HG03442 (cell line): Measurements from ENCODE around the gene NR3C2.

Experiments
- ATAC-seq: cut with Tn5 transposase; IDR thresholded peaks from one replicate; pipeline ENCODE4 v1.9.1; 2021; ENCODE audit warnings: mild to moderate bottlenecking, moderate library complexity; ENCODE audit not compliant: unreplicated experiment

NR3C2 gene

DNA sequence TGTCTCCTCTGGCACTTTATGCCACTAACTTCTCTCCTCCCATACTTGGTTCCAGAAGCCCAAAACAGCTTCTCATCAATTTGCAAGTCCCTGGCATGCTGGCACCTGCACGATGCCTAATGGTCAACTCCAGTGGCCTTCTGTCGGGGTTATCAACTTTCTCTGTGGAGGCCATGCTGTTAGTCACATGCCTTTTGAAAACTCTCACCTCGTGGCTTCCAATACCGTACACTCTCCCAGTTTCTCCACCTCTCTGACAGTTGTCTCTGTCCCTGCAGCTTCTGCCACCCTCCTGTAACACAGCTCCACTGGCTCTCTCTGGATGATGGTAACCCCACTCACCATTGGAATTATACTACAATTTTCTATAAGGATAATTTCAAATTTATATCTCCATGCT lies 324.0 kb downstream of the NR3C2 start:
- ATAC-seq = no peak

GRCh38 chr4:148116969-148117368 lies 325.2 kb downstream of the NR3C2 start:
- ATAC-seq = no peak

DNA sequence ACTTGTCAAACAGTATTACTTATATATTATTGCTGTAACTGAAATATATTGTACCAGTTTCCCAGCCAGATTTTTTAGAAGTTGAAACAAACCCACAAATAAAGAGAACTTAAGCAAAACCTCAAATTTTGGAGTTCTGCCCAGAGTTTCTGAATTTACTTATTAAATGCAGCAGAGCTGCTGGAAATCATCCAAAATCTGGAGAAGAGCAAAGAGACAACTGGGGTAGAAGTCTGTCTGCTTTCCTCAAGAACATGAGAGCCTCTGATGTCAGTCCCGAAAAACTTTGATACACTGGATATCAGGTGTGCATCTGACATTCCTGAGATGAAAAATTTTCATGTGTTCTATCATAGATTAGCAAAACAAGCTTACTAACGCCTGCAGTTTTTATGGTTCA lies 325.9 kb downstream of the NR3C2 start:
- ATAC-seq = no peak

DNA sequence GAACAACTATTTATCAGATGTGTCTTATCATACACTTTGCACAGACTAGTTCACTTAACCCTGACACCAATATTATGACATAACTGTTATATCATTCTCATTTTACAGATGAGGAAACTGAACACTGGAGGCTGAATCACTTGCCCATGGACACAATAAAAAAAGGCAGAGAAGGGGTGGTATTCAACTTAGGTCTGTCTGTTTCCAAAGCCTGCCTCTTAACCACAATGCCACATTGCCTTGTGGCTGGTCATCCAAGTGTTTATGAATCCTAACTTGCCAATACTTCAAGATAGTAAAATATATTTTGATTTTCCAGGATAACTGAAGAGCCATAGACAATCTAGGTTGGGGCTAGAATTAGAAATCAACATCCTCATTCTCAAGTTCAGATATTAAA lies 327.8 kb downstream of the NR3C2 start:
- no peak for ATAC-seq

GRCh38 chr4:148112231-148112982 lies 329.8 kb downstream of the NR3C2 start:
- ATAC-seq = no peak

GRCh38 chr4:148110169-148110568 lies 332.0 kb downstream of the NR3C2 start:
- no peak for ATAC-seq

GRCh38 chr4:148109216-148109615 lies 333.0 kb downstream of the NR3C2 start:
- no peak for ATAC-seq

DNA sequence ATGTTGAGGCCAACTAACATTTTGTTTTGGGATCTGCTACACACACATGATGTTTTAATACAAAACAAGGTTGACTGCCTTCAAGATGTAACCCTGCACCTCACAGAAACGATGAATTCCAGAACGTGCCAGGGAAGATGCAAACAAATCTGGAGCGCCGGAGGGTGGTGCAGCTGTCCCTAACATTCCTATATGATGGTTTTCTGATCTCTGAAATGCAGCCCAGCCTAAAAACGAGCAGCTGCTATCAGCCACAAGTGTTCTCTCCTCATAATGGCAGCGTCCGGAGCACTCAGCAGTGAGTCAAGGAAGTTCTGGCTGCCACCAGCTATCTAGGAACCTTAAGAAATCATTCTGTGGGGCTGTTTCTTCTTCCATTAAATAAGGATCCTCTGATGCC lies 333.4 kb downstream of the NR3C2 start:
- ATAC-seq = no peak

DNA sequence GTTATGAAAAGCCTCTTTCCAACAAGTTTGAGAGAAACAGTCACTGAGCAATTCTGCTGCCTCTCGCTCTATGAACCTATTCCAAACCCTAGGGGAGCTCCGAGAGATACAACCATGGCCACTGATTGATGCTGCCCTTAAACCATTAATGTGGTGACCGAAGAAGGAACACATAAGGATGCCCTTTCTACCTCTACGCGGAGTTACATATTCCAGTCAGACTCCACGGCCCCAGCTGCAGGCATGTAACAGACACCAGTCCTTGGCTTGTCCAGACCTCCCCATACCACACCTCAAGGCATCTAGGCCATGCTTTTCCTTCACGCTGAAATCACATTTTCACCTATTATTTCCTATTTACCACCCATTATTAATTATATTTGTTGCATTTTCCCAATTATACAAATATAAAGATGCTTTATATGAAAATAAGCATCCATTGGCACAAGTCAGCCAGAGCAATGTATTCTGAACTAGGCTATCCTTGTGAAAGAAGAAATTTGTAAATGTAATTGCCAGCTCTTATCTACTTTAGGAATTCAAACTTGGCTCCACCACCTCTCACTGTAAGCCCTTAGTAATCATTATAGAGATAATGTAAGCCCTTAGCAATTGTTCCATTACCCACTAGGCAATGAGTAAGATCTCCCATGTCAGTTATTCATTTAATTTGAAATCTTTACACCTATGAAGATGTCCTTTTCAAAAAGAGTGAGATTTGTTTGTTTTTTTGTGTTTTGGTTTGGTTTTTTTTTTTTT lies 338.4 kb downstream of the NR3C2 start:
- ATAC-seq = no peak

- no peak for ATAC-seq
These were observed 340.4 kb downstream of the NR3C2 start for GRCh38 chr4:148101790-148102189.

GRCh38 chr4:148101235-148101634 lies 341.0 kb downstream of the NR3C2 start:
- ATAC-seq = no peak

GRCh38 chr4:148097801-148098200 lies 344.4 kb downstream of the NR3C2 start:
- no peak for ATAC-seq

- no peak for ATAC-seq
These were observed 346.8 kb downstream of the NR3C2 start for GRCh38 chr4:148095346-148095923.

DNA sequence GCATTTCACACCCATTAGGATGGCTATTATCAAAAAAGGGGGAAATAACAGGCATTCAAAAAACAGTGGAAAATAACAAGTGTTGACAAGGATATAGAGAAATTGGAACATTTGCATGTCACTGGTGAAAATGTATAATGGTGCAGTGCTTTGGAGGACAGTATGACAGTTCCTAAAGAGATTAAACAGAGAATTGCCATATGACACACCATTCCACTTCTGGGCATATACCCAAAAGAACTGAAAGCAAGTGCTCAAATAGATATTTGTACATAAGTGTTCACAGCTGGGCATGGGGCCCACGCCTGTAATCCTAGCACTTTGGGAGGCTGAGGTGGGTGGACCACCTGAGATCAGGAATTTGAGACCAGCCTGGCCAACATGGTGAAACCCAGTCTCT lies 348.1 kb downstream of the NR3C2 start:
- ATAC-seq = no peak

DNA sequence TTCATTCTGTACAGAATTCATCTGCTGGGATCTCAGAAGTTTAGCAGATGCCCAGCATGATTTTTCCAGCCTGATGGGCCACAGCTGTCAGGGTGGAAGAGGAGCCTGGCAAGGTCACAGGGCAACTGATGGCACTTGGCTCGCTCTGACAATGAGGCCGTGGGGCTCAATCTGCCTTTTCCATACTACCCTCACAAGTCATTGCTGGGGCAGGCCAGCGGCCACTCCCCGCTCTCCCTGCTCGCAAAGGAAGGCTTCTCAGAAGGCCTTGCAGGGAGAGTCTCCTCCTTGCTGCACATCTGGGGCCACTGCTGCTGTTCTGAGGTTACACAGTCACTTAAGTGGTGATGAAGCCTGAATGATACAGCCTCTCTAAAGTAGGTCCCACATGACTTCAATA lies 349.1 kb downstream of the NR3C2 start:
- ATAC-seq = no peak

DNA sequence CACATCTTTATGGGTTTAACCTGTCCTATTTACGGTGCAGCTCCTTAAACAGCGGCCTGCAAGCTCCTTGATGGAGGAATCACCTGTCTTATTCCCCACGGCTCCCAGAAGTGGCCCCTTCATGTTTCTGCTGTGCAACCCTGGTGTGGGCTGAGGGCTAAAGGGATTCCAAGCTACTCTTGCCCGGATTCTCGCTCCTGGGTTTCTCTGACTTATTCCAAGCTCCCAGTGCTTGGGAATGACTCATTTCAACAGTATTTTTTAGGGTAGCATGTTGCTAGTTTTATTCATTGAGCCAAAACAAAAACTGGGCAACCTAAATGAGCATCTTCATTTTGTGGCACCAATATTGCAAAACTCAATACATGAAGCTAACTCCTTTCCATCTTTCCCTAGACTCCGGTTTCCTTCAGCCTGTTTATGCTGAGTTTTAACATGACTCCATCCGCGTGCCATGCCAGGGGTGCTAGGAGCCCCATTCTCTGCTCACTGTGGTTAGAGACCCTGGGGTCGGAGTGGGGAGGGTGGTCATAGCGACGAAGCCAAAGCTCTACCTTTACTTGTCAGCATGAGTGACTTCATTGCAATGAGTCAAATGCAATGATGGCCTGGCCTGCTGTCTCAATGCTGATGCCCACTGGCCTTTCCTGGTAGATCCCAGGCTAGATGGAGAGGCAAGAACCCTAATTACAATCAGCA lies 349.7 kb downstream of the NR3C2 start:
- ATAC-seq = no peak

DNA sequence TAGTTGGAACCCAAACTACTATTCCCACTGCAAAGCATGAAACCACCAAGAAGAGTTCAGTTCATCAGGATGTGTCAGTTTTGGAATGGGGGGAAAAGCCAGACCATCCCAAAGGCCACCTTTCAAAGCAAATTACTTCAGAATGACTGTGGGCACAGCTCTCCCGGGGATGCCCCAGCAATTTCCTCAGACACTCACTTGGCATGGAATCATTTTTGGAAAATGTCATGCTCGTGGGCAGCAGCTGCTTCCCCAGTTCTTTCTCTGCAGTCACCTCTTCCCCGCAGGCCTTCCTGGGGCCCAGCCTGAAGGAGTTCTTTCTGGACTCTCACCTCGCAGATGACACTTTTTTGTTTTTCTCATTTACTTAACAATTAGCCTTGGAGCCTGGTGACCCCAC lies 350.3 kb downstream of the NR3C2 start:
- ATAC-seq = no peak

DNA sequence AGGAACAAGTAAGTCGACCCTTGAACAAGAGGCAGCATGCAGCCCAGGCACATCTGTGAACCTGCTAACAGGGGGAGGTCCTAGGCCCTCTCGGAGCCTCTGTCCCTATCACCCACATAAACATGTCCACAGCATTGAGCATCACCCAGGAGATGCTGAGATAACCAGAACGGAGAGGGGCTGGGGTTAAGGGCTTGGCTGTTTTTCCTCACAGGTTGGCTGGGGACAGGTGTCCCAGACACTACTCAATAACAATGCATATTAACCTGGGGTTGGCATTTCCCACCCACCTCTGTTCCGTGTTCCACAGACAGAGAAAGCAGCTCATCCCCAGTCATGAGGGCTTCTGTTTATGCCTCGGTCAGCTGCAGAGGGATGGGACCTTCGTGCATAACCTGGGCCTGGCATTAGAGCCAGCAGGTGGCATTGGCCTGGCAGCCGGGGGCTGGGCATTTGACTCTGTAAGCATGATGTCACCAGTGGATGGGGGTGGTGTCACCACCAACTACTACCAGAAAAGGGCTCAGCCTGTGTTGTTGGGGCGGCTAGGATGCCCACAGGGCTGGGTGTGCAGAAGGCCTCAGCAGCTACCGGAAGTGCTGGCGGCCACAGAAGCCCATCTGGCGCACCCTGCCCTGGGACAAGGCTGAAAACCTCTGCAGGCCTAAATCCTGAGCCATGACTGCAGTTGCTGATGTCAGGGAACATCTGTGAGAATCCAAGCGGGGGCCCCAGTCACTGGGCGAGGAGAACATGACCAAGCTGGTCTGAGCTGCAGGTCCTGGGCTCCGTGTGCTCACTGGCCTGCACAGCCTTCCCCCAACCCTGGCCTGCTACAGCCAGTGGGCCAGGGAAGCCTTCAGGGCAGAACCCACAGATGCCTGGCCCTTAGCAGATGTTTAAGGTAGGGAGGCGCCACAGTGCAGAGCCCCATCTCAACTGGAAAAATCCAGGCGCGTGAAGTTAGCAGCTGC lies 351.4 kb downstream of the NR3C2 start:
- ATAC-seq = no peak

DNA sequence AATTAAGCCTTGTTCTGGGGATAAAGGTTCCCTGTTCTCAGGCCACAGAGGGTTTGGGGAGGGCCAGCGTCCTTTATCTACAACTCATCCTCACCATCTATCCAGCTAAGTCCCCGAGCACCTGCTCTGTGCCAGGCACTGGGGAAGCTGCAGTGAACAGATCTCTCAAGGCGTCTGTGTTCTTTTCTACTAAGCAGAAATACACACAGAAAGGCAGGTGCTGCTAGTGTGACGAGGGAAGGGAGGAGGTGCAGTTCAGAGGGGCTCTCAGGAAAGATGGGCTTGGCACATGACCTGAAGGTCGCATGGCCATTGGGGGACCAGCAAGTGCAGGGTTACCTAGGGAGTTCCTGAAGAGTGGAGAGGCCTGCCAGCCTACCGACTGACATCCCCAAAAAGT lies 352.2 kb downstream of the NR3C2 start:
- no peak for ATAC-seq

GRCh38 chr4:148089624-148090023 lies 352.6 kb downstream of the NR3C2 start:
- no peak for ATAC-seq
